Activated naive CD4-positive, alpha-beta T cell treated with anti-CD3 and anti-CD28 coated beads, Interleukin-2, amount 50 U/mL, for 72 hours (primary cell): ENCODE data around the gene RNASET2. TPM values are rescaled to one million over a fixed set of nuclear protein-coding genes. Genes with fewer than 3 reads are reported as not detected.
"Not testable (repeated sequence)": the region's sequence is repeated elsewhere in the genome, so short reads cannot be mapped to it uniquely, and the experiment has no call there.

Experiments
- ATAC-seq, 2 donors: fragments of 150-1000 bp; cut with Tn5 transposase; 2 replicates each; pipeline ENCODE4 v1.10.0; 2021; ENCODE audit warnings: mild to moderate bottlenecking in 2 of 2, moderate library complexity in 2 of 2
- DNase-seq, 2 donors: peaks; one replicate each; pipeline ENCODE4 v3.0.0; 2021 to 2022; ENCODE audit warnings: low spot score in 2 of 2
- H3K27ac Mint-ChIP-seq, 2 donors: one replicate each; pipeline ENCODE4 v1.8.0; 2022; ENCODE audit warnings: mild to moderate bottlenecking in 2 of 2, mixed read lengths in 2 of 2
- H3K36me3 Mint-ChIP-seq, 2 donors: one replicate each; pipeline ENCODE4 v1.8.0; 2022; ENCODE audit warnings: mixed read lengths in 2 of 2
- H3K9me3 Mint-ChIP-seq, 2 donors: one replicate each; pipeline ENCODE4 v1.8.0; 2022; ENCODE audit warnings: mixed read lengths in 2 of 2
- total RNA-seq, 2 donors: library from RNA; stranded (reverse); gene quantifications; one replicate each; pipeline ENCODE4 v1.2.3, GENCODE V29; 2022

Gene RNASET2
- total RNA-seq, 2 donors from 2014 or later = 45.2 to 108 TPM

GRCh38 chr6:166905505-166906134 lies 50.7 kb downstream of the RNASET2 start:
- no peak for DNase-seq
- no peak for ATAC-seq
- Mint-ChIP-seq H3K9me3 (peaks cover 0 to 4% of the 10 kb centered on the region in 2 donors), H3K27ac (no peak overlapping the region), H3K36me3 (no peaks in the 10 kb centered on the region)

- H3K36me3 Mint-ChIP-seq = no peaks in the 10 kb centered on the region
- peaks cover 0 to 4% of the 10 kb centered on the region in 2 donors for H3K9me3 Mint-ChIP-seq
- no peak overlapping the region for H3K27ac Mint-ChIP-seq
- DNase-seq = no peak
- no peak for ATAC-seq
Observed at GRCh38 chr6:166905013-166905412, 51.3 kb downstream of the RNASET2 start.

- Mint-ChIP-seq H3K9me3 (peaks cover 0 to 4% of the 10 kb centered on the region in 2 donors), H3K27ac (no peak overlapping the region), H3K36me3 (no peaks in the 10 kb centered on the region)
- DNase-seq (no peak), ATAC-seq (no peak)
Observed at GRCh38 chr6:166904101-166904746, 52.1 kb downstream of the RNASET2 start.

DNA sequence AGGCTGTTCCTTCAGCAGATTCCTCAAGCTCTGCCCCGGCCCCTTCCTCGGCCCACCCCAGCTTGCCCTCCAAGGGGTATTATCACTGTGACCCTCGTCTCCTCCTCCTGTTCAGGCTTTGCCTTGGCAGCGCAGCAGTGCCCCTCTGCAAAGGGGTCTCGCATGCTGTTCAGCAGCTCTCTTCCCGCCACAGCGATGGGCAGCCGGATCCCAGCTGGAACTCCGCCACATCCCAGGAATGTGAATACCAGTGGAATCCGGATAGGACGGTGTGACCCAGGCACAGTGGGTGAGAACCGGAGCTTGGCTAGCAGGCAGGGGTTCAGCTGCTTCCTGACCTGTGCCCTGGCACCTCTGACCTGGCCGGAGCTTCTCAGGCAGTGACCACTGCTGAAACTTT lies 52.9 kb downstream of the RNASET2 start:
- Mint-ChIP-seq H3K36me3 (no peaks in the 10 kb centered on the region), H3K9me3 (peaks cover 0 to 4% of the 10 kb centered on the region in 2 donors), H3K27ac (no peak overlapping the region)
- ATAC-seq (no peak), DNase-seq (no peak)

DNA sequence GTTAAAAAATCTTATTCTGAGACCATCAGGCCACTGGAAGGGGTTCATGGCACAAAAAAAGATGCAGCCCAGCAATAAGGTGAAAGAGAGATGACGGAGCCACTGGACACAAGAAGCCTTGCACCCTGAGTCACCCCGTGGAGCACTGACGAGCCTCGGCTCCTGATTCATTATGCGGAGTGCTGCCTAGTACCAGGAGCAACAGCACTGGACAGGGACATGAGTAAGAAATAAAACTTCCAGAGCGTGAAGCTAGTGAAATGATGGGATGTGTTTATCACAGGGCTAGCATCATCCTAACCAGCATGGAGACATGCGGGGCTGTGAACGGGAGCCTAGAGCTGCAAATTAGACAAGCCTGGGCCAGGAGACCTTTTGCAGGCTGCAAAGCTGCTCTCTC lies 53.3 kb downstream of the RNASET2 start:
- Mint-ChIP-seq H3K27ac (no peak overlapping the region), H3K9me3 (peaks cover 0 to 4% of the 10 kb centered on the region in 2 donors), H3K36me3 (no peaks in the 10 kb centered on the region)
- no peak for ATAC-seq
- no peak for DNase-seq

- no peak overlapping the region for H3K27ac Mint-ChIP-seq
- H3K36me3 Mint-ChIP-seq = no peaks in the 10 kb centered on the region
- H3K9me3 Mint-ChIP-seq = peaks cover 0 to 4% of the 10 kb centered on the region in 2 donors
- ATAC-seq (no peak), DNase-seq (no peak)
Observed at GRCh38 chr6:166902211-166902755, 54.1 kb downstream of the RNASET2 start.

DNA sequence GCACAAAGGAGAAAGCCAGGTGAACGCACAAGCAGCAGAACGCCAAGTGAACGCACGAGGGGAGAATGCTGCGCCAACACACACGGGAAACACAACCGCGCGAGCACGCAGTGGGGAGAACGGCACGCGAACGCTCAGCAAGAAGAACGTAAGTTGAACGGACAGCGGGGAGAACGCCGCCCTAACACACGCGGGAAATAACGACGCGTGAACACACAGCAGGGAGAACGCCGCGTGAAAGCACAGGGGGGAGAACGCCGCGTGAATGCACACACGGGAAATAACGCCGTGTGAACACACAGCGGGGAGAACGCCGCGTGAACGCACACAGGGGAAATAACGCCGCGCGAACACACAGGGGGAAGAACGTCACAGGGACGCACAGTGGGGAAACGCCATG lies 54.7 kb downstream of the RNASET2 start:
- DNase-seq (no peak), ATAC-seq (no peak)
- no peak overlapping the region for H3K27ac Mint-ChIP-seq
- H3K36me3 Mint-ChIP-seq = no peaks in the 10 kb centered on the region
- H3K9me3 Mint-ChIP-seq = peaks cover 0 to 4% of the 10 kb centered on the region in 2 donors

- no peak overlapping the region for H3K27ac Mint-ChIP-seq
- H3K9me3 Mint-ChIP-seq = peaks cover 0 to 4% of the 10 kb centered on the region in 2 donors
- no peak for ATAC-seq
- no peaks in the 10 kb centered on the region for H3K36me3 Mint-ChIP-seq
- DNase-seq = no peak
Observed at GRCh38 chr6:166900956-166901607, 55.3 kb downstream of the RNASET2 start.

GRCh38 chr6:166900130-166900708 lies 56.1 kb downstream of the RNASET2 start:
- DNase-seq (no peak), ATAC-seq (no peak)
- H3K9me3 Mint-ChIP-seq = peaks cover 0 to 4% of the 10 kb centered on the region in 2 donors
- H3K27ac Mint-ChIP-seq = no peak overlapping the region
- no peaks in the 10 kb centered on the region for H3K36me3 Mint-ChIP-seq

GRCh38 chr6:166898910-166899309 lies 57.4 kb downstream of the RNASET2 start:
- no peak for ATAC-seq
- peaks cover 0 to 4% of the 10 kb centered on the region in 2 donors for H3K9me3 Mint-ChIP-seq
- no peak for DNase-seq
- no peaks in the 10 kb centered on the region for H3K36me3 Mint-ChIP-seq
- H3K27ac Mint-ChIP-seq = no peak overlapping the region

- H3K36me3 Mint-ChIP-seq, ATAC-seq, H3K9me3 Mint-ChIP-seq, DNase-seq, H3K27ac Mint-ChIP-seq: not testable (repeated sequence)
Observed at GRCh38 chr6:166894614-166895013, 61.7 kb downstream of the RNASET2 start.

- not testable (repeated sequence) for DNase-seq
Observed at GRCh38 chr6:166892472-166892871, 63.9 kb downstream of the RNASET2 start.

GRCh38 chr6:166886773-166887172 lies 69.6 kb downstream of the RNASET2 start:
- H3K36me3 Mint-ChIP-seq = peaks cover 0 to 38% of the 10 kb centered on the region in 2 donors
- ATAC-seq, H3K27ac Mint-ChIP-seq, DNase-seq: not testable (repeated sequence)
- peaks cover 3 to 16% of the 10 kb centered on the region in 2 donors for H3K9me3 Mint-ChIP-seq

More at GRCh38 chr6:166892472-166892871, 63.9 kb downstream of the RNASET2 start:
- H3K36me3 Mint-ChIP-seq = peaks cover 0 to 16% of the 10 kb centered on the region in 2 donors
- H3K9me3 Mint-ChIP-seq, H3K27ac Mint-ChIP-seq, ATAC-seq: not testable (repeated sequence)

DNA sequence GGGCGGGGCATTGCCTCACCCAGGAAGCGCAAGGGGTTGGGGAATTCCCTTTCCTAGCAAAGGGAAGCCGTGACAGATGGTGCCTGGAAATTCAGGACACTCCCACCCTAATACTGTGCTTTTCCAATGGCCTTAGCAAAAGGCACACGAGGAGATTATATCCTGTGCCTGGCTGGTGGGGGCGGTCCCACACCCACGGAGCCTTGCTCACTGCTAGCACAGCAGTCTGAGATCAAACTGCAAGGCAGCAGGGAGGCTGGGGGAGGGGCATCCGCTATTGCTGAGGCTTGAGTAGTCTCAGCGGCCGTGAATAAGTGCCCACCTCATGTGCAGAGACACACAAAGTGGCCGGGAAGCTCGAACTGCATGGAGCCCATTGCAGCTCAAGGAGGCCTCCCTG lies 71.4 kb downstream of the RNASET2 start:
- H3K9me3 Mint-ChIP-seq = peaks cover 3 to 16% of the 10 kb centered on the region in 2 donors
- H3K36me3 Mint-ChIP-seq = peaks cover 0 to 34% of the 10 kb centered on the region in 2 donors
- not testable (repeated sequence) for DNase-seq, ATAC-seq, H3K27ac Mint-ChIP-seq

- peaks cover 0 to 4% of the 10 kb centered on the region in 2 donors for H3K36me3 Mint-ChIP-seq
- no peaks in the 10 kb centered on the region for H3K9me3 Mint-ChIP-seq
- H3K27ac Mint-ChIP-seq = no peak overlapping the region
- DNase-seq (no peak), ATAC-seq (no peak)
Observed at GRCh38 chr6:166879594-166879993, 76.8 kb downstream of the RNASET2 start.
